HG03139 (cell line): ENCODE data around the gene CAPN7.

Source experiments
- ATAC-seq: cut with Tn5 transposase; IDR thresholded peaks from one replicate; pipeline ENCODE4 v1.9.1; 2021; ENCODE audit not compliant: unreplicated experiment

Gene CAPN7

DNA sequence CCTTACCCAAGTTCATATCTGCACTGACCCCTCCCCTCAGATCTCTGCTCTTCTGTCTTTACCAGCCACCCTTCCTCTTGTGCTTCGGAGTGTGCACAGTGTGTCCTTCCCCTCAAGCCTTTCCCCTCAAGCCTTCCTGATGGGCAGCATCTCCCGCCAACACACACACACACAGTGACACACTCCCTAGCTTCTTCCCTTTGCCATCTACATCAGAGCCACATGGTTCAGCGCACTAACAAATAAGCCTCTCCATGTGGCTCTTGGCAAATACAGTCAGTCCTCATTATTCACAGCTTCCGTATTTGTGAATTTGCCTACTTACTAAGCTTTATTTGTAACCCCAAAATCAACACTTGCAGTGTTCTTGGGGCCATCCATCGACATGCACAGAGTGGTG is 88.9 kb downstream of the CAPN7 start:
- no peak for ATAC-seq

DNA sequence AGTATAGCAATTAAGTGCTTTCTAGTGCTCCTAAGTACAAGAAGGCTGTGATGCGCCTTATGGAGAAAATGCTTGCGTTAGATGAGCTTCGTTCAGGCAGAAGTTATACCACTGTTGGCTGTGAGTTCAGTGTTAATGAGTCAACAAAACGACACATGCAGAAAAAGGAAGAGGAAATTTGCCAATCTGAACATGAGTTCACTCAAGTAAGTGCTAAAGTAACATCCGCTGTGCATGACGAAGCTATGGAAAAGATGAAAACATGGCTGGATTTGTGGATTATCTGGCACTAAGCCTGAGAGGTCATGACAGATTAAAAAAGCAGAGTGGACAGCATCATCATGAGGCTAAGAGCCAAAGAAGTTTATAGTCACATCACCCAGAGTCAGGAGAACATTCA is 89.5 kb downstream of the CAPN7 start:
- no peak for ATAC-seq

GRCh38 chr3:15297608-15298350 is 91.7 kb downstream of the CAPN7 start:
- ATAC-seq: no peak

DNA sequence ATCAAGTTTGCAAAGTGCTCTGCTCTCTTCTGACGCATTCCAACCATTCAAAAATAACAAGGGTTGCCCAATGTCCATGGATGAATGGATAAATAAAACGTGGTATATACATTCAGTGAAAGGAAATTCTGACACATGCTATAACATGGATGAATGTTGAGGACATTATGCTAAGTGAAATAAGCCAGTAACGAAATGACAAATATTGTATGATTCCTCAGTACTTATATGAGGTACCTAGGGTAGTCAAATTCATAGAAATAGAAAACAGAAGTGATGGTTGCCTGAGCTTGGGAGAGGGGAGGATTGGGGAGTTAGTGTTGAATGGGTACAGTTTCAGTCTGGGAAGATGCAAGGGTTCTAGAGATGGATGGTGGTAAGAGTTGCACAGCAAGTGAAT is 92.5 kb downstream of the CAPN7 start:
- no peak for ATAC-seq

- ATAC-seq: no peak
Measured at GRCh38 chr3:15299036-15299435, 93.0 kb downstream of the CAPN7 start.

DNA sequence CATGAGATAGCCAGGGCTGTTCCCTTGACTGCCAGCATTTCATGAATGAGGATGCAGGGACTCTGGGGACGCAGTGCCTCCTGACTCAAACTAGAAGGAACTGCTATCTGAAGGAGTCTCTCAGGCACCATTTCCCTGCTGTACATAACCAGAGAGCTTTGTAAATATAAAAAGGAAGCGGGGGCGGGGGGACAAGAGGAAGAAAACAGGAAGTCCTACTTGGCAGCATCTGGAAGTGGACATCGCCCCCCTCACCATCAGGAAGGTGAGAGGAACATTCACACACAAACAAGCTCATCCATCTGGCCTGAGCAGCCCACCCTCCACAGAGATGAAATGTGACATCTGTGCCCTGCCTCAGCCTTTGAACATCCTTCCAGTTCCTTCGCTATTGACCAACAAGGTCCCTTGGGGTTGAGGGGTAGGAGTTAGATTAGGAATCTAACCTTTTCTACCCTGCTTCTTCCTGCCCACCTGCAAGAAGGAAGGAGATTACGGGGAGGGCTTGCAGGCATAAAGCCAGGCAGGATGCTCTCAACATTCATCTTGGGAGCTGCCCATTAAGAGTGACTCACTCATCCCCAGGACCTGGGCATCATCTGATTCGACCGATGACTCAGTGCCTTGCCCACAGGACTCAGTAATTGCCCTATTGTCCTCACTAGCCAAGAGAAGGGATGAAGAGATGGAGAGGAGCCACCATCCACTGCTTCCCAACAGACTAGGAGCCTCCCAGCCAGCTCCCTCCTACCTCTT is 94.5 kb downstream of the CAPN7 start:
- ATAC-seq: no peak

DNA sequence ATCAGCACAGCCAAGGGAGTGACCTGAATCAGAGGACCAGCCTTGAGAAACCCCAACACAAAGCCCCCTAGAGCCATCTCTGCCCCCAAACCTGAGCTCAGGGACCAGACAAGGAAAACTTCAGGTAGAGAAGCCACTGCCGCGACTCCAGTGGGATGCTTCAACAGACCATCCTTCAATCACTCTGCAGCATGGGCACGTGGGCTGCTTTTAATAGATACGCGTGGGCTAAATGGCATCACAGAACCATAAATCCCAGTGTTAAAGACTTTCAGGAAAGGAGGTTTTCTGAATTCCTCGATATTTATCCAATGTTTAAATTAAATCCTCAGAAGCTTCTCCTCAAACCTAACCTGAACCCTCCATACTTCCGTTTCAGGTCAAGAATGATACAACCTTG is 95.7 kb downstream of the CAPN7 start:
- no peak for ATAC-seq
